Measurements from ENCODE around the gene RBM28.

GRCh38 chr7:128271942-128272481, 71.7 kb downstream of the RBM28 start:
- TF ChIP-seq CTCF (IDR thresholded peaks at IDR 0.05; ENCODE audit: low read depth, low read length), result no peak
- no peak for TF ChIP-seq POLR2A (IDR thresholded peaks at IDR 0.05; ENCODE audit: extremely low read depth, insufficient read length)
- no peak for TF ChIP-seq MAX (IDR thresholded peaks at IDR 0.05; ENCODE audit: low read depth, low read length)

Measured in NB4 (cell line).